Right kidney (tissue), 9 donors: ENCODE measurements around the gene TST.

Source experiments
- DNase-seq: peaks from one replicate; pipeline ENCODE4 v3.0.0-alpha.2; 2016
- long read RNA-seq, 8 donors: transcript quantifications; one replicate each; lab custom pipeline, GENCODE V29; 2026

The TST gene
- long read RNA-seq, donor 1, transcript TST-202 (2 exons, 1,797 nt): minor isoform, 13 of 89 reads
- long read RNA-seq, donor 1, transcript TST-201 (3 exons, 1,211 nt): major isoform, 14 of 89 reads
- long read RNA-seq, donor 1, partial matches to known transcripts: 62 of 89 reads
- long read RNA-seq, donor 1, other reads (novel, unspliced or antisense): 0 of 89 reads
- long read RNA-seq, donor 2, transcript TST-201 (3 exons, 1,211 nt): minor isoform, 9 of 199 reads
- long read RNA-seq, donor 2, transcript TST-202 (2 exons, 1,797 nt): major isoform, 17 of 199 reads
- long read RNA-seq, donor 2, partial matches to known transcripts: 159 of 199 reads
- long read RNA-seq, donor 2, other reads (novel, unspliced or antisense): 13 of 199 reads
- long read RNA-seq, donor 3, transcript TST-202 (2 exons, 1,797 nt): major isoform, 6 of 46 reads
- long read RNA-seq, donor 3, transcript TST-201 (3 exons, 1,211 nt): minor isoform, 5 of 46 reads
- long read RNA-seq, donor 3, partial matches to known transcripts: 35 of 46 reads
- long read RNA-seq, donor 3, other reads (novel, unspliced or antisense): 0 of 46 reads
- long read RNA-seq, donor 4, transcript TST-201 (3 exons, 1,211 nt): minor isoform, 5 of 68 reads
- long read RNA-seq, donor 4, transcript TST-202 (2 exons, 1,797 nt): major isoform, 7 of 68 reads
- long read RNA-seq, donor 4, partial matches to known transcripts: 47 of 68 reads
- long read RNA-seq, donor 4, other reads (novel, unspliced or antisense): 9 of 68 reads
- long read RNA-seq, donor 5, transcript TST-202 (2 exons, 1,797 nt): major isoform, 10 of 15 reads
- long read RNA-seq, donor 5, transcript TST-201 (3 exons, 1,211 nt): minor isoform, 5 of 15 reads
- long read RNA-seq, donor 5, partial matches to known transcripts: 0 of 15 reads
- long read RNA-seq, donor 5, other reads (novel, unspliced or antisense): 0 of 15 reads
- long read RNA-seq, donor 6, transcript TST-202 (2 exons, 1,797 nt): major isoform, 13 of 23 reads
- long read RNA-seq, donor 6, transcript TST-201 (3 exons, 1,211 nt): minor isoform, 10 of 23 reads
- long read RNA-seq, donor 6, partial matches to known transcripts: 0 of 23 reads
- long read RNA-seq, donor 6, other reads (novel, unspliced or antisense): 0 of 23 reads
- long read RNA-seq, donor 7, transcript TST-202 (2 exons, 1,797 nt): major isoform, 13 of 20 reads
- long read RNA-seq, donor 7, transcript TST-201 (3 exons, 1,211 nt): minor isoform, 7 of 20 reads
- long read RNA-seq, donor 7, partial matches to known transcripts: 0 of 20 reads
- long read RNA-seq, donor 7, other reads (novel, unspliced or antisense): 0 of 20 reads
- long read RNA-seq, donor 8, transcript TST-202 (2 exons, 1,797 nt): minor isoform, 8 of 81 reads
- long read RNA-seq, donor 8, transcript TST-201 (3 exons, 1,211 nt): major isoform, 10 of 81 reads
- long read RNA-seq, donor 8, partial matches to known transcripts: 63 of 81 reads
- long read RNA-seq, donor 8, other reads (novel, unspliced or antisense): 0 of 81 reads

GRCh38 chr22:37019309-37020191, at the start of gene TST, which contains the start of gene MPST:
Gene TST, minus strand, starts transcription at chr22:37019447. Its CDS starts 715 bp downstream, at chr22:37018732.
Gene MPST, plus strand, starts transcription at chr22:37019742. Its CDS starts 95 bp downstream, at chr22:37019837.
- DNase-seq: peak; percentile 75

- DNase-seq: peak; percentile 46
These were observed 49.6 kb upstream of the TST start for GRCh38 chr22:37068859-37069258.

- no peak for DNase-seq
These were observed 48.2 kb upstream of the TST start for GRCh38 chr22:37067428-37067827.

- no peak for DNase-seq
These were observed 46.7 kb upstream of the TST start for GRCh38 chr22:37065961-37066360.

- DNase-seq: no peak
These were observed 45.9 kb upstream of the TST start for GRCh38 chr22:37065180-37065579.

DNA sequence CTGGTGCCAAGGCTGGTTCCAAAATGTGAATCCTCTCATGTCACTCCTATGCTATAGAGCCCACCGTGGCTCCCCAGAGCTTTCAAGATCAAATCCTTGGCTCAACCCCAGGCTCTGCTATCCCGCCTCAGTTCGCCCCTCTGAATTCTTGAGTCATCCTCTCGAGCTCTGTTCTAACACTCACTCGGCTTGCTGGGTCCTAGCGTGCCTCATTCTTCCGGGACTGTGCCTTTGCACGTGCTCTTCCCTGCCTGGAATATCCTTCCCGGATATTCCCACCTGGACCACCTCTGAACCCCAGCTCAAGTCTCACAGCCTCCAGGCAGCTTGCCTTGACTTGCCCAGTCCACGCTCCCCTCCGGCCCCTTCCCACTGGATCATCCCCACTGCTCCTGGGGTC, 45.3 kb upstream of the TST start:
- no peak for DNase-seq

- DNase-seq: no peak
These were observed 44.5 kb upstream of the TST start for GRCh38 chr22:37063431-37064420.

DNA sequence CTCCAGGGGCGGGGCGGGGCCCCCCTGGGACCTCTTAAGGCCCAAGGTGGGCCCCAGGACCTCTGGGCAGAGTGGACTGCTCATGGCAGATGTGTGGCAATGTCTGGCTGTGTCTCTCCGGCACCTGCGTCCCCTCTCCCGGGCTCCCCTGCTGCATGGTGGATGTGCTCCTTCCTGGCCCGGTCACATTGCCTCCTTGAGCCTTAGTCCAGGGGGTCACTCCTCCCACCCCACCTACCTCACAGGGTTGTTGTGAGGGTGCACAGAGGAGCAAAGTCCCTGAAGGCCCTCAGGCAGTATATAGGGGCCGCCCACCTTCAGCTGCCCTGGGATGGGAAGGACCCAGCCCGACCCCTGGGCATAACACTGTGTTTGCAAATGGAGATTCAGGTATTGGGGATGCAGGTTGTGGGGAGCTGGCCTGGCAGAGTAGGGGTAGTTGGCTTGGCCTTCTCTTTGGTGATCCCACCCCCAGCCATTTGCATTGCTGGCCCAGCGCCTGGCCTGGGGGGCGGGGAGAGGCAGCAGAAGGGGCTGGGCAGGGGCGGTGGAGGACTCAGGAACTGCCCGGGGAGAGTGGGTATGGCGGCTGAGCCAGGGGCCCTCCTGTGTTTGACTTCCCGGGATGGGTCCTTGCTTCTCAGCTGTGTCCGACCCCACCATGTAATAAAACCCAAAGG, 43.6 kb upstream of the TST start:
- DNase-seq: no peak

- no peak for DNase-seq
These were observed 43.1 kb upstream of the TST start for GRCh38 chr22:37062376-37062675.

DNA sequence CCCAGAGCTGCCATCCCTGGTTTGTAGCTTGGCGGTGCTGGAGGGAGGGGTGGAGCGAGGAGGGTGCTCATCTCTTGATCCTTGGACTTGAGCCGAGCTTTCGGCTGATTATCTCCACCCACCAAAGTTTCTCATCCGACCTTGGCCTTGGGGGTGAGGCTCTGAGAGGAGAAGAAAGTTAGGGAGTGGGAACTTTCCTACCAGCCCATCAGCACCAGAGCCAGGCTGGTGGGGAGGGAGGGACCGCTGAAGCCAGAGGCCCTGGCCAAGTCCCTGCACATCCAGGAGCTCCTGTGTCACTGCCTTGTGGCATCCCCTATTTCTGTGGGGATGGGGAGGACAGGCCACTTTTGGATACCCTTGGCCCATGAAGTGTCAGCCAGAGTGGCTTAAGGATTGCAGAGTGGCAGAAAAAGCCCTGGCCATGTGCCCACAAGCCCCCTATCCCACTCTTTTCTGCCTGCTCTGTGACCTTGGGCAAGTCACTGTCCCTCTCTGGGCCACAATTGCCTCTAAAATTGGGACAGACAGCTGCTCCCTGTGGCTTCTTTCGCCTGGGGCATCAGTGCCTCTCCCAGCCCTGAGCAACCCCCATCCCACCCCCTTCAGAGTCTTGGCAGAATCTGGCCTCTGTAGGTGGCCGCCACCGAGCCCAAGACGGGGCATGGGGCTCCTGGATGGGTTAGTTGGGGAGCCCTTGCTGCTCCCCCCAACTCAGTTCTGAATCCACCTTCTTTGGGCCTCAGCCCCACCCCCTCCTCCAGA, 42.5 kb upstream of the TST start:
- DNase-seq: no peak

DNA sequence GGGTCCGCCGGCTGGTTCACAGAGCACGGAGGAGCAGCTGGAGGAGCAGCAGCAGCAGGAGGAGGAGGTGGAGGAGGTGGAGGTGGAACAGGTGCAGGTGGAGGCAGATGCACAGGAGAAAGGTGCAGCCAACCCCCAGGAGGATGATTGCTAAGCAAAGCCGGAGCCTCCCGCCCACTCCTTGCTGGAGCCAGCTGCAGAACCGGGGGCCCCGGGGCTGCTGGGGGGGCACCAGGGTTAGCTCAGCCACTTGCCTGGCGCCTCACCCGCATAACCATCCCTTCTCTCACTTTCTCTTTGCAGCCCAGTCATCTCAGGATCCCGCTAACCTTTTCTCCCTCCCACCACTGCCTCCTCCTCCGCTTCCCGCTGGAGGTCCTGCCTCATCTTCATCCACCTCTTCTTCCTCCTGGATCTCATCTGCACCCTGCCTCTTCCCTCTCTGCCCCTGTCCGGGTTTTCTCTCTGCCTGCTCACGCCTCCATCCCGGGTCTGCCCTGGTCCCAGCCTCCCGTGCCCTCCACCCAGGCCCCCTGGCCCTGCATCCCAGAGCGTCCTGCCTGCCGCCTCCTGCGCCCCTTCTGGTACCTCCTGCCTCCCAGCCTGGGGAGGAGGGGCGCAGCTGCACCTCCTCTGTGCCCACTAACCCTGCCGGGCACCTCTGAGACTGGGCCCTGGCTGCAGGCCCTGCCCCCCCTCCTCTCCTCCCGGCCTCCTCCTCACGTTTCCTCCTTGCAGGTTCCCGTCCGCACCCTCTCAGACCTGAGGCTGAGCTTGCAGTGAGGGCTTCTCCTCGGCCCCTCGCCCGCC, 41.8 kb upstream of the TST start:
- no peak for DNase-seq

- DNase-seq: no peak
These were observed 40.7 kb upstream of the TST start for GRCh38 chr22:37059876-37060449.

- no peak for DNase-seq
These were observed 39.9 kb upstream of the TST start for GRCh38 chr22:37058917-37059701.

DNA sequence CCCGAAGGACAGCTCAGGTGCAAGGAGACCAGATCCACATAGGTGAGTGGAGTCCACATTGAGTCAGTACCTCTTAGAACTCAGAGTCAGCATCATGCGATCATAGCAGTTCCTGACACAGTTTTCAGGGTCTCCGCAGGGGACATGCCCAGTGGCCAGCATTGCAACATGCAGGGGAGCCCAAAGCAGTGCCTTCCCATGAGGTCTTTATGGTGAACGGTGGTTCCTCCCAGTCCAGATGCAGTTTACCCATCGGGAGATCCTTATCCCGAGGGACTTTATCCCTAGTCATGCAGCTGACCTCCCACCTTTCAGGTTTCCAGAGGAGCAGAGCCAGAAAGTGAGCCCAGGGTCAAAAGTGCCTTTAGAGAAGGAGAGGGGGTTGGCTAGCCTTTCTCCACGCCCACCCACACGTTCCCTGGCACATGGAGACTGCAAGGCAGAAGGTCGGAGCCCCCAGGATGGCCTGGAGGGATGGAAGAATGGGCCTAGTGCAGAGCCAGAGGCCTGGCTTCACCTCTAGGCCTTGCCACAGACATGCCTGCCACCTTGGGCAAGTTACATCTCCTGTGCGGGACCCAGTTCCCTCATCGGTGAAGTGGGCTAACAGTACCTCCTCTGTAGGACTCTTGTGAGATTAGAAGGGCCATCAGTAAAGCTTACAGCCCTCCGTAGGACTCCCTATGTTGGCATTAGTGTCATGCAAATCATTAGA, 38.7 kb upstream of the TST start:
- no peak for DNase-seq

DNA sequence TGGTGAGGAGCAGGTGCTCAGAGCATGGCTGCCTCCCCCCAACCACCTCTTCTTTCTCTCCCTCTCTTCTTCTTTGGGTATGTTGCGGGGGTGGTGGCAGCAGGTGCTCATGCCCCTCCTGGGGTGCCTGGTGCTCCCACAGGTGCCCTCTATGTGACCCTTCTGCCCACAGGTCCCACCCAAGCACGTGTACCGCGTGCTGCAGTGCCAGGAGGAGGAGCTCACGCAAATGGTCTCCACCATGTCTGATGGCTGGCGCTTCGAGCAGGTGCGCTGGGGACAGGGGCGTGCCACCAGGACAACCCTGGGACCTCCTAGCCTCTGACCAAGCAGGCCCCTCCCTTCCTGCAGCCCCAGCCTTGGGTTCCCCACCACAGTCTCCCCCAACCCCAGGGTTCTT, 38.0 kb upstream of the TST start:
- no peak for DNase-seq

GRCh38 chr22:37056246-37056645, 37.0 kb upstream of the TST start:
- no peak for DNase-seq
